PC-3 (cell line): Measurements from ENCODE around the gene TOR1B.

Source experiments
- CTCF ChIP-seq: fragments of 300-600 bp; sonication (generic); conservative IDR thresholded peaks from 2 replicates; pipeline ENCODE4 v1.5.1; 2017; ENCODE audit warnings: antibody characterized with exemption, low read depth, mild to moderate bottlenecking, low read length
- EZH2phosphoT487 ChIP-seq: fragments of 300-600 bp; sonication (generic); IDR thresholded peaks from 2 replicates; pipeline ENCODE4 v1.6.1; 2018; ENCODE audit warnings: mild to moderate bottlenecking, antibody characterized with exemption, low read length, borderline replicate concordance

- no peak for TF ChIP-seq EZH2phosphoT487
- TF ChIP-seq CTCF = no peak
These were observed 20.6 kb downstream of the TOR1B start for GRCh38 chr9:129823542-129823934.
